Activated CD4-positive, alpha-beta T cell treated with anti-CD3 and anti-CD28 coated beads for 24 hours (primary cell): ENCODE results near the gene BACH1.

Source experiments
- DNase-seq, 2 donors: peaks; one replicate each; pipeline ENCODE4 v3.0.0-alpha.2; 2020; ENCODE audit warnings: low read depth in 2 of 2

The BACH1 gene

GRCh38 chr21:29315131-29315749, 16.5 kb downstream of the BACH1 start:
- DNase-seq, result no peak

GRCh38 chr21:29316029-29316742, 17.5 kb downstream of the BACH1 start:
- DNase-seq, result no peak

GRCh38 chr21:29316806-29317205, 18.1 kb downstream of the BACH1 start:
- DNase-seq, result no peak

GRCh38 chr21:29318354-29318753, 19.6 kb downstream of the BACH1 start:
- DNase-seq, result no peak

GRCh38 chr21:29320031-29320430, 21.3 kb downstream of the BACH1 start:
- no peak for DNase-seq

- DNase-seq, result no peak
These were observed 22.5 kb downstream of the BACH1 start for GRCh38 chr21:29321217-29321616.

GRCh38 chr21:29321932-29322928, 23.5 kb downstream of the BACH1 start:
- DNase-seq, result no peak

GRCh38 chr21:29323189-29323588, 24.5 kb downstream of the BACH1 start:
- DNase-seq, result no peak

- DNase-seq, result no peak
These were observed 28.3 kb downstream of the BACH1 start for GRCh38 chr21:29326914-29327554.

GRCh38 chr21:29329406-29329805, 30.7 kb downstream of the BACH1 start:
- DNase-seq, result no peak

- no peak for DNase-seq
These were observed 32.1 kb downstream of the BACH1 start for GRCh38 chr21:29330797-29331196.

GRCh38 chr21:29332461-29333362, 34.0 kb downstream of the BACH1 start:
- DNase-seq, result no peak

- no peak for DNase-seq
These were observed 34.7 kb downstream of the BACH1 start for GRCh38 chr21:29333406-29333805.

- DNase-seq, result no peak
These were observed 36.2 kb downstream of the BACH1 start for GRCh38 chr21:29334717-29335428.

- no peak for DNase-seq
These were observed 37.0 kb downstream of the BACH1 start for GRCh38 chr21:29335720-29336119.

GRCh38 chr21:29338256-29338655, 39.5 kb downstream of the BACH1 start:
- DNase-seq, result no peak

- DNase-seq, result no peak
These were observed 41.5 kb downstream of the BACH1 start for GRCh38 chr21:29340228-29340627.

GRCh38 chr21:29342363-29342957, 43.7 kb downstream of the BACH1 start:
- DNase-seq, result peak; percentile 33 to 55

- DNase-seq, result no peak
These were observed 44.8 kb downstream of the BACH1 start for GRCh38 chr21:29343519-29343918.

- no peak for DNase-seq
These were observed 47.6 kb downstream of the BACH1 start for GRCh38 chr21:29346281-29346680.
